DOHH2 (cell line): ENCODE measurements around the gene DCAF15.

Experiments
- H3F3A ChIP-seq: fragments of 200-600 bp; sonication (generic), shearing (Covaris generic); 2 replicates; pipeline ENCODE4 v1.6.0; 2016; ENCODE audit warnings: antibody characterized with exemption, mild to moderate bottlenecking; ENCODE audit not compliant: control insufficient read depth, insufficient read depth
- H3K27ac ChIP-seq: fragments of 200-600 bp; sonication (generic); 2 replicates; pipeline ENCODE4 v1.5.1; 2014; ENCODE audit warnings: low read depth, mild to moderate bottlenecking, low read length, moderate library complexity
- H3K27me3 ChIP-seq: fragments of 200-600 bp; sonication (generic); 2 replicates; pipeline ENCODE4 v1.6.1; 2014; ENCODE audit warnings: mild to moderate bottlenecking, low read length, mixed read lengths; ENCODE audit not compliant: control insufficient read depth
- H3K36me3 ChIP-seq: fragments of 200-600 bp; sonication (generic); 2 replicates; pipeline ENCODE4 v1.6.1; 2014; ENCODE audit warnings: mild to moderate bottlenecking, low read length, moderate library complexity, mixed read lengths; ENCODE audit not compliant: control insufficient read depth
- H3K4me1 ChIP-seq: fragments of 200-600 bp; sonication (generic); 2 replicates; pipeline ENCODE4 v1.6.1; 2014; ENCODE audit warnings: mild to moderate bottlenecking, low read length, mixed read lengths; ENCODE audit not compliant: control insufficient read depth
- H3K4me2 ChIP-seq: fragments of 200-600 bp; sonication (generic); 2 replicates; pipeline ENCODE4 v1.6.0; 2014; ENCODE audit warnings: mild to moderate bottlenecking, low read length, moderate library complexity
- H3K4me3 ChIP-seq: fragments of 200-600 bp; sonication (generic); 2 replicates; pipeline ENCODE4 v1.5.1; 2014; ENCODE audit warnings: mild to moderate bottlenecking, low read length, mixed read lengths
- H3K79me2 ChIP-seq: fragments of 200-600 bp; sonication (generic); 2 replicates; pipeline ENCODE4 v1.6.1; 2014; ENCODE audit warnings: mild to moderate bottlenecking, low read length, mixed read lengths; ENCODE audit not compliant: control insufficient read depth
- H3K9me2 ChIP-seq: fragments of 200-600 bp; sonication (generic); replicated peaks from 2 replicates; pipeline ENCODE4 v1.6.1; 2014; ENCODE audit warnings: mild to moderate bottlenecking, low read length, mixed read lengths; ENCODE audit not compliant: control insufficient read depth
- H3K9me3 ChIP-seq: fragments of 200-600 bp; sonication (generic); 2 replicates; pipeline ENCODE4 v1.6.1; 2014; ENCODE audit warnings: antibody characterized with exemption, low read length, mixed read lengths; ENCODE audit not compliant: control insufficient read depth, insufficient read depth
- H4K20me1 ChIP-seq: fragments of 200-600 bp; sonication (generic); 2 replicates; pipeline ENCODE4 v1.6.0; 2014; ENCODE audit warnings: low read depth, mild to moderate bottlenecking, antibody characterized with exemption, low read length, moderate library complexity; ENCODE audit not compliant: control insufficient read depth, insufficient read depth
- CTCF ChIP-seq: fragments of 200-600 bp; sonication (generic); IDR thresholded peaks from one replicate; pipeline ENCODE4 v1.5.1; 2014; ENCODE audit warnings: antibody characterized with exemption, mild to moderate bottlenecking, low read depth, low read length; ENCODE audit not compliant: poor library complexity, severe bottlenecking
- EZH2phosphoT487 ChIP-seq: fragments of 200-600 bp; sonication (generic); IDR thresholded peaks from 2 replicates; pipeline ENCODE4 v1.6.1; 2017; ENCODE audit warnings: borderline replicate concordance, mild to moderate bottlenecking, antibody characterized with exemption, low read length, moderate library complexity, mixed read lengths

DCAF15 gene

GRCh38 chr19:13980340-13980739 is 28.0 kb downstream of the DCAF15 start:
- H3K79me2 ChIP-seq, result no peaks in the 10 kb centered on the region
- H3K4me1 ChIP-seq, result peaks cover 40% of the 10 kb centered on the region

DNA sequence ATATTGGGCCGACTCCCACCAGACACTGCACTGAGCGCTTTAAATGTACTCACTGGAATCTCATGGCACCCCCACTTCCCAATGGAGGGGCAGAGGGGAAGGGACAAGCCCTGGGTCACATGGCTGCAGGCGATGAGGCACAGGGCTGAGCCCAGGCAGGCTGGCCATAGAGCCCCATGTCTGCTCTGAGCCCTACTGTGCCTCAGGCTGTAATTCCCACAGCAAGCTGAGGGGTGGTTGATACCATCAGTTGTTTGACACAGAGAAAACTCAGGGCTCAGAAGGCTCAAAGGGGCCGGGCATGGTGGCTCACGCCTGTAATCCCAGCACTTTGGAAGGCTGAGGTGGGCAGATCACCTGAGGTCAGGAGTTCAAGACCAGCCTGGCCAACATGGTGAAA is 28.7 kb downstream of the DCAF15 start:
- H3K79me2 ChIP-seq, result no peaks in the 10 kb centered on the region
- no peaks in the 10 kb centered on the region for H4K20me1 ChIP-seq
- no peak overlapping the region for H3K27ac ChIP-seq
- H3F3A ChIP-seq, result peaks cover 17% of the 10 kb centered on the region
- H3K9me3 ChIP-seq, result no peaks in the 10 kb centered on the region
- H3K9me2 ChIP-seq, result no peaks in the 10 kb centered on the region
- H3K27me3 ChIP-seq, result no peaks in the 10 kb centered on the region
- H3K4me3 ChIP-seq, result no peak overlapping the region
- no peak overlapping the region for H3K4me2 ChIP-seq
- peaks cover 9% of the 10 kb centered on the region; the same call in 1 of the 2 replicates for H3K36me3 ChIP-seq
- TF ChIP-seq CTCF (no peak), EZH2phosphoT487 (no peak)
- H3K4me1 ChIP-seq, result peaks cover 46% of the 10 kb centered on the region

More at GRCh38 chr19:13980340-13980739, 28.0 kb downstream of the DCAF15 start:
- Histone ChIP-seq H3F3A (peaks cover 10% of the 10 kb centered on the region), H3K27ac (no peak overlapping the region), H3K9me3 (no peaks in the 10 kb centered on the region), H3K4me3 (no peak overlapping the region), H3K27me3 (no peaks in the 10 kb centered on the region), H3K9me2 (no peaks in the 10 kb centered on the region), H3K4me2 (no peak overlapping the region), H4K20me1 (no peaks in the 10 kb centered on the region), H3K36me3 (peaks cover 9% of the 10 kb centered on the region; the same call in 1 of the 2 replicates)
- TF ChIP-seq CTCF (no peak), EZH2phosphoT487 (no peak)

- Histone ChIP-seq H3K9me2 (no peaks in the 10 kb centered on the region), H3K27me3 (no peaks in the 10 kb centered on the region), H3K79me2 (no peaks in the 10 kb centered on the region), H3K4me1 (peaks cover 50% of the 10 kb centered on the region), H3K27ac (no peak overlapping the region), H3K4me2 (peak overlapping the region; percentile 12; the same call in 1 of the 2 replicates), H4K20me1 (no peaks in the 10 kb centered on the region), H3K36me3 (peaks cover 9% of the 10 kb centered on the region; the same call in 1 of the 2 replicates), H3F3A (peaks cover 17% of the 10 kb centered on the region), H3K4me3 (no peak overlapping the region), H3K9me3 (no peaks in the 10 kb centered on the region)
- TF ChIP-seq EZH2phosphoT487 (no peak), CTCF (no peak)
Measured at GRCh38 chr19:13981467-13981866, 29.2 kb downstream of the DCAF15 start.
